Thyroid gland (tissue), 4 donors: ENCODE measurements around the gene MAD1L1.

ENCODE experiments used
- POLR2A ChIP-seq, 2 donors: fragments of 450-650 bp; IDR thresholded peaks; one replicate each; pipeline ENCODE4 v1.6.1; 2017; ENCODE audit warnings: antibody characterized with exemption in 2 of 2, mild to moderate bottlenecking in 2 of 2, moderate library complexity in 1 of 2
- TF ChIP-seq, protein P1 (sequence below), 6 experiments: fragments of 200-600 bp in 3 of 6; fragments of 450-650 bp in 3 of 6; sonication (generic) in 3 of 6; IDR thresholded peaks; one replicate each; pipeline ENCODE4 v1.5.1; 2016 to 2019; ENCODE audit warnings: antibody characterized with exemption in 6 of 6, mild to moderate bottlenecking in 2 of 6, inconsistent platforms in 1 of 6, moderate library complexity in 1 of 6

DNA sequence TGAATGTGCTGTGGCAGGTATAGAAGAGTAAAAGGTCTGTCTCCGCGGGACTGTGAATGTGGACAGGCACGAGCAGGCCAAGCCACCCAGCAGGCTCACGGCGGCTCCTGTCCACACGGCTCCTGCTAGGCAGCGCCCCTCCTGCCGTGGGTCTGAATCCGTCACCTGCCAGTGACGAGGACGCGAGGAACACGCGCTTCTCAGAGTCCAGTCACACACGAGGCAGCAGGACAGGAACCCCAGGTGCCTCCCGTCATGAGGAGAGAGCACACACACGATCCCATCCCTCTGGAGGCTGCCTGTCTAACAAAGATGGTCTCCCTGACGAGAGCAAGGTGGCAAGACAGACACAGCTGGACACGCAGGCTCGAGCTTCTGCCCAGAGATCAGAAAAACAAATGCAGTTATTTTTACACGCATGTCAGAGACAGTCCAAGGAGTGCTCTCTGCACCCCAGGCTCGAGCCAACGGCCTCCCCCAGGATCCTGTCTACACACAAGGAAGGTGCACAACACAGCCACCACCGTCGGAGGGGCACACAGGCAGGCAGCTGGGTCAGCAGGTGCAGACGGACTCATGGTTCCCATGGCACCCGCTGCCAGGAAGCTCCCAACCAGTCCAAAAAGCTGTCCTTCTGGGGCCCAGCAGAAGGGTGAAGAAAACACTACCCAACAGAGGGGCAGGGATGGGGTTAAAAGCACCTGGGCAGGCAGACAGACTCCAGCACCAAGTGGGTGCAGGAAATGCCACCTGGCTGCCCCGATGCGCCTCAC lies 103.2 kb downstream of the MAD1L1 start:
- TF ChIP-seq, protein P1, sequence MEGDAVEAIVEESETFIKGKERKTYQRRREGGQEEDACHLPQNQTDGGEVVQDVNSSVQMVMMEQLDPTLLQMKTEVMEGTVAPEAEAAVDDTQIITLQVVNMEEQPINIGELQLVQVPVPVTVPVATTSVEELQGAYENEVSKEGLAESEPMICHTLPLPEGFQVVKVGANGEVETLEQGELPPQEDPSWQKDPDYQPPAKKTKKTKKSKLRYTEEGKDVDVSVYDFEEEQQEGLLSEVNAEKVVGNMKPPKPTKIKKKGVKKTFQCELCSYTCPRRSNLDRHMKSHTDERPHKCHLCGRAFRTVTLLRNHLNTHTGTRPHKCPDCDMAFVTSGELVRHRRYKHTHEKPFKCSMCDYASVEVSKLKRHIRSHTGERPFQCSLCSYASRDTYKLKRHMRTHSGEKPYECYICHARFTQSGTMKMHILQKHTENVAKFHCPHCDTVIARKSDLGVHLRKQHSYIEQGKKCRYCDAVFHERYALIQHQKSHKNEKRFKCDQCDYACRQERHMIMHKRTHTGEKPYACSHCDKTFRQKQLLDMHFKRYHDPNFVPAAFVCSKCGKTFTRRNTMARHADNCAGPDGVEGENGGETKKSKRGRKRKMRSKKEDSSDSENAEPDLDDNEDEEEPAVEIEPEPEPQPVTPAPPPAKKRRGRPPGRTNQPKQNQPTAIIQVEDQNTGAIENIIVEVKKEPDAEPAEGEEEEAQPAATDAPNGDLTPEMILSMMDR (IDR thresholded peaks at IDR 0.05): no peak
- no peak for TF ChIP-seq POLR2A (IDR thresholded peaks at IDR 0.05)
